Iris pigment epithelial cell (primary cell): ENCODE results near the gene MRTFB.
"Not testable (repeated sequence)": the region's sequence is repeated elsewhere in the genome, so short reads cannot be mapped to it uniquely, and the experiment has no call there.

Experiments
- DNase-seq: peaks from one replicate; pipeline ENCODE4 v3.0.0-alpha.2; 2011; ENCODE audit warnings: low read depth

The MRTFB gene, protein sequence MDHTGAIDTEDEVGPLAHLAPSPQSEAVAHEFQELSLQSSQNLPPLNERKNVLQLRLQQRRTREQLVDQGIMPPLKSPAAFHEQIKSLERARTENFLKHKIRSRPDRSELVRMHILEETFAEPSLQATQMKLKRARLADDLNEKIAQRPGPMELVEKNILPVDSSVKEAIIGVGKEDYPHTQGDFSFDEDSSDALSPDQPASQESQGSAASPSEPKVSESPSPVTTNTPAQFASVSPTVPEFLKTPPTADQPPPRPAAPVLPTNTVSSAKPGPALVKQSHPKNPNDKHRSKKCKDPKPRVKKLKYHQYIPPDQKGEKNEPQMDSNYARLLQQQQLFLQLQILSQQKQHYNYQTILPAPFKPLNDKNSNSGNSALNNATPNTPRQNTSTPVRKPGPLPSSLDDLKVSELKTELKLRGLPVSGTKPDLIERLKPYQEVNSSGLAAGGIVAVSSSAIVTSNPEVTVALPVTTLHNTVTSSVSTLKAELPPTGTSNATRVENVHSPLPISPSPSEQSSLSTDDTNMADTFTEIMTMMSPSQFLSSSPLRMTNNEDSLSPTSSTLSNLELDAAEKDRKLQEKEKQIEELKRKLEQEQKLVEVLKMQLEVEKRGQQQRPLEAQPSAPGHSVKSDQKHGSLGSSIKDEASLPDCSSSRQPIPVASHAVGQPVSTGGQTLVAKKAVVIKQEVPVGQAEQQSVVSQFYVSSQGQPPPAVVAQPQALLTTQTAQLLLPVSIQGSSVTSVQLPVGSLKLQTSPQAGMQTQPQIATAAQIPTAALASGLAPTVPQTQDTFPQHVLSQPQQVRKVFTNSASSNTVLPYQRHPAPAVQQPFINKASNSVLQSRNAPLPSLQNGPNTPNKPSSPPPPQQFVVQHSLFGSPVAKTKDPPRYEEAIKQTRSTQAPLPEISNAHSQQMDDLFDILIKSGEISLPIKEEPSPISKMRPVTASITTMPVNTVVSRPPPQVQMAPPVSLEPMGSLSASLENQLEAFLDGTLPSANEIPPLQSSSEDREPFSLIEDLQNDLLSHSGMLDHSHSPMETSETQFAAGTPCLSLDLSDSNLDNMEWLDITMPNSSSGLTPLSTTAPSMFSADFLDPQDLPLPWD

DNA sequence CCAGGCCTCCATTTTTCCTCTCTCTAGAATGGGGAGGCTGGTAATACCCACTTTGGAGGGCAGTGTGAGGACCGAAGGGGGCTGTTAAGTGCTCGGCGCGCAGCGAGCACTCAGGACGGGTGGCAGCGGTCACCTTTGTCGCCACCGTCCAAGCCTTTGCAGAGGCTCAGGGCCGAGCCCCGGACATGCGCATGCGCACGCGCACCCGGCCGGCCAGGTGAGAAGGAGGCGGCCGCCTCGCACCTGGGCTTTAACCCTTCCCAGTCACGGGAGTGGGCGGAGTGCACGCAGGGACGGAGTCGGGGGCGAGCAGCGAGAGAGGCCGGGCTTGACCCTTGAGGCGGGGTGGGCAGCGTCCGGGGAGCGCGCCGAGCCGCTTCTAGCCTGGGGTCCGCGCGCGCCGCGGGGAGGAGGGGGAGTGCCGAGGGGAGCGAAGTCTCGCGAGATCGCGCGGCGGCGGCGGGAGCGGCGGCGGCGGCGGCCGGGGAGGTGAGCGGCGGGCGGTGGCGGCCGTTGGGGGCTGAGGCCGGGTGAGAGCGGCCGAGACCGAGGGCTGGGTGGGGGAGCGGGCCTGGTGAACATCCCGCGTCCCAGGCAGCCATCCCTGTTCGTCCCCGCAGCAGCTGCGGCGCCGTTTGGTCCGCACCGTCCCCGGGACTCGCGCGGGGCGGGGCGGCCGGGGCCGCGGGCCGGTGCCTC lies at the start of gene MRTFB:
TSS of gene MRTFB (plus strand) at position 443 of the 699 bp plus-strand sequence. CDS start 69,288 bp downstream, outside the sequence.
- DNase-seq = peak; percentile 41

DNA sequence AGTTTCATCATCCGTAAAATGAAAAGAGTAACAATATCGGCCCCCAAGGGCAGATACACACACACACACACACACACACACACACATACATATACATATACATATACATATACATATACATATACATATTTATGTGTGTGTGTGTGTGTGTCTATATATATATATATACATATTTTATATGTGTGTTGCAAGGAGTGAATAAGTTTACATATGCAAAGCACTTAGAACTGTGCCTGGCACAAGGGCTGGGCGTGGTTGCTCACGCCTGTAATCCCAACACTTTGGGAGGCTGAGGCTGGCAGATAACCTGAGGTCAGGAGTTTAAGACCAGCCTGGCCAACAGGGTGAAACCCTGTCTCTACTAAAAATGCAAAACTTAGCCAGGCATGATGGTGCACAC lies 47.6 kb upstream of the MRTFB start:
- DNase-seq = not testable (repeated sequence)

DNA sequence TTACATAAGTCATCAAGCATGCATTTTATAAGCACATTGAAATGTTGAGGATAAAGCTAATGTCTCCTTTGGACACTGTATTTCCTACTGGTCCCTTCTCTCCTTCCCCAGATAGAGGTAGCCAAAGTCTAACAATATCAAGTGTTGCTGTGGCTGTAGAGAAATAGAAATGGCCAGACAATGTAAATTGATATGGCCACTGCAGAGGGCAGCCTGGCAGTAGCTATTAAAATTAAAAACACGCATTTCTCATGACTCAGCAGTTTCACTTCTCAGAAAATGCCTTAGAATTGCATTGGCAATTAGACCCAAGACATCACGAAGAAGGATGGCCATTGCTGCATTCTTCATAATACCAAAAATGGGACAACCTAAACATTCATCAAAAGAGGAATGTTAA lies 46.8 kb upstream of the MRTFB start:
- DNase-seq = peak; percentile 25

DNA sequence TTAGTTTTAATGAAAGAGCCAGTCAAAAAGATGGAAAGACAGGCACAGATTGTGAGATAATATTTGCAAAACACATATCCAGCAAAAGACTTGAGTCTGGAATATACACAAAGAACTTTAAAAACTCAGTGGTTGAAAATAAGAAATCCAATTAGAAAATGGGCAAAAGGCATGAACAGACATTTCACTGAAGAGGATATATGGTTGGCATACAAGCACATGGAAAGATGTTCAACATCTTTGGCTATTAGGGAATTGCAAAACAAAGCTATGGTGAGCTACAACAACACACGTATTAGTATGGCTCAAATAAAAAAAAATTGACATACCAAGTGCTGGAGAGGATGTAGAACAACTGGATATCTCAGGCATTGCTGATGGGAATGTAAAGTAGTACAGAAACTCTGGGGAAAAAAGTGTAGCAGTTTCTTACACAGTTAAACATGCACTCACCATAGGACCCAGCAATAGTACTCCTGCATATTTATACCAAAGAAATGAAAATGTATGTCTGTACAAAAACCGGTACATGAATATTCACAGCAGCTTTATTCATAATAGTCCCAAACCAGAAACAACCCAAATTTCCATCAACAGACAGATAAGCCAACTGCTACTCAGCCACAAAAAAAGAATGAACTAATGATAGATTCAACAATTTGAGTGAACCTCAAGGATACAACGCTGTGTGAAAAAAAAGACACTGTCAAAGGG lies 44.4 kb upstream of the MRTFB start:
- no peak for DNase-seq

DNA sequence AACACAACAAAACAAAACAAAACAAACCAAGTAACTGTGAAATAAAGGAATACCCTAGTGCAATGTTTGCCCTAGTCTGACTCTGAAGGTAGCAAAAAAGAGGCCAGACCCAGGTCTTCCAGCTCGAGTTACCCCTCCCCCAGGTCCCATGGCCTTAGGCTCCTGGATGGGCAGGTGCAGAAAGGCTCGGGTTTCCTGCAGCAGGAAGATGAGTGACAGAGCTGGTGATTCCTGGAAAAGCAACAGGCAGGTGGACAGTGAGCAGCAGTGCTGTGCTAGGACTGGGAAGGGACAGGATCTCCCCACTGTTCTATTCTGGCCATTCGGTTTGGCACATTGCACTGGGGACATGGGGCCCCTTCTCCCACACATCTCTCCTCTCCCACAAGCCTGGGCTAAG lies 42.9 kb upstream of the MRTFB start:
- DNase-seq = no peak

DNA sequence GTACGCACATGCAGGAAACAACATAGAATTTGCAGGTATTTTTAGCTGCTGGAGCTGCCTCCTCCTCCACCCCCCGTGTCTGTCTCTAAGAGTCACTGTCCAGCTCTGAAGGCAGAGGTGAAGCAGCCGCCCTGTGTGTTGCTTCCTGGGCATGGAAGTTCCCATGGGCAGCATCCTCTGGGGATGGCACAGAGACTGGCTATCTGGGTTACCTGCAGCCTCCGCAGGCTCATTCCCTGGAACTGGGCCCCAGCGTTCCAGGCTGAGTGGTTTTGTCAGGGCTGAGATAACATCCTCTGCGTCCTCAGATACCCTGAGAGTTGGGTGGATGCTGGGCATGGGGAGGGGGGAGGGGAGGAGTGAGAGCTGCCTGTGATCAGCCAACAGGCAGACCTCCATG lies 41.5 kb upstream of the MRTFB start:
- no peak for DNase-seq

DNA sequence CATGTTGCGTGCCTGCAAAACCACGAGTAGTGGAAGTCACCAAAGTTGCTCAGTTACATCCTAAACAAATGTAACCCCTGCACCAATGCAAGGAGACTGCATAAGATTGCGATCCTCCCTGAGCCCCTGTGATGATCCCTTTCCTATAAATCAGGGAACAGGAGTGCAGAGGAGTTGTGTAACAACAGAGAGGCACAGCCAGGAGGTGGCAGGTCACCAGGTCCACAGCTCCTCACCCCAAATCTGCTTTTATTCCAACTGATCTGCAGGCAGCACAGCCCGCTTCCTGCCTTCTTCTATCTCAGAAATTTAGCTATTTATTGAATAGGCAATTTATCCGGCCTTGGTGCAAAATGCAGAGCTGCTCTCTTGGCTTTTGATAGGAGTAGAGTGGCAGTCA lies 36.0 kb upstream of the MRTFB start:
- DNase-seq = no peak

DNA sequence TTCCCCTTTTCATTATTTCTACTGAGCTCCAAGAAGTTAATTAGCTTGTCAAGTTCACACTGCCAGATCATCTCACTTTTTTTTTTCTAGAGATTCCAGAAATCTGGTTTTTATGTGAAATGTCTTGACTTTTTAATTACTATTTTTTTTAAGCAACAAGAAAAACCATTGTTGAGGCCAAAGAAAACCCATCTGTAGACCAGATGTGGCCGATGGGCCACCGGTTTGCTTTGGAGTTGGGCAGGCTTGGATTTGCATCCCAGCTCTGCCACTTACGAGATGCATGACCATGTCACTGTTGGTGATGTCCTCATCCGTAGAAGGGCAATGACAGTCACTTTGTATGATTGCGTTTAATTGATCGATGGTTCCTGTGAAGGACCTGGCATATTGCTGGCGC lies 34.2 kb upstream of the MRTFB start:
- no peak for DNase-seq

DNA sequence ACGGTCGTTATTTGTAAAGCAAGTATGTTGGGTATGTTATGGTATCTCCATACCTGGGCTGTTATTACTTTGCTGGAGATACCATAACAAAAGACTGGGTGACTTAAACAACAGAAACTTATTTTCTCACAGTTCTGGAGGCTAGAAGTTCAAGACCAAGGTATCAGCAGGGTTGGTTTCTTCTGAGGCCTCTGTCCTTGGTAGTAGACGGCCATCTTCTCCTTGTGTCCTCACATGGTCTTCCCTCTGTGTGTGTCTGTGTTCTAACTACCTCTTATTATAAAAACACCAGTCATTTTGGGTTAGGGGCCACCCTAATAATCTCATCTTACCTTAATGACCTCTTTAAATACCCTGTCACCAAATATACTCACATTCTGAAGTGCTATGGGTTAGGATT lies 33.2 kb upstream of the MRTFB start:
- DNase-seq = no peak

DNA sequence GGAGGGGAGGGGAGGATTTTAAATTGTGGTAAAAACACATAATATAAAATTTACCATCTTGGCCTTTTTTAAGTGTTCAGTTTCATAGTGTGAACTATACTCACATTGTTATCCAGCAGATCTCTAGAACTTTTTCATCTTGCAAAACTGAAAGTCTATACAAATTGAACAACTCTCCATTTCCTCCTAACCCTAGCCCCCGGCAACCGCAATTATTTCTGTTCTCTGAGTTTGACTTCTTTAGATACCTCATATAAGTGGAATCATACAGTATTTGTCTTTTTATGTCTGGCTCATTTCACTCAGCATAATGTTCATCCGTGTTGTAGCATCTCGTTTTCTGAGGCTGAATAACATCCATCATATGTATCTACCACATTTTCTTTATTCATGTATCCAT lies 30.0 kb upstream of the MRTFB start:
- no peak for DNase-seq

DNA sequence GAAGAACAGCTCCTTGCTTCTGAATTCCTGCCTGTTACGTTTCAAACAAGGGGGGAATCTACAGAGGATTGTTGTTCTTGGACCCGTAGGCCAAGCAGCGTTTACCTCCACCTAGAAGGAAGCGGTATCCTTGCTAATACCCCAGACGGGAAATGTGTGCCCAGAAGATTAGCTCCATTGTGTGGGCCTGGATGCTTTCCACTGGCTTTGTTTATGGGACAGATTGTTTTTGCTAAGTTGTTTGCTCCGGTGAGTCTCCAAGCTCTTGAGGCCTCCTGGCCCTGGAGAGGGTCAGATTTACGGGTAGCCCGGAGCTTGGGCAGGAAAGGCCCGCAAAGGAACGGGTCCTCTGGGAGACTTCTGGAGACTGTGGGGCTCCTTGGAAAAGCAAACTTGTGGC lies 28.4 kb upstream of the MRTFB start:
- DNase-seq = no peak

DNA sequence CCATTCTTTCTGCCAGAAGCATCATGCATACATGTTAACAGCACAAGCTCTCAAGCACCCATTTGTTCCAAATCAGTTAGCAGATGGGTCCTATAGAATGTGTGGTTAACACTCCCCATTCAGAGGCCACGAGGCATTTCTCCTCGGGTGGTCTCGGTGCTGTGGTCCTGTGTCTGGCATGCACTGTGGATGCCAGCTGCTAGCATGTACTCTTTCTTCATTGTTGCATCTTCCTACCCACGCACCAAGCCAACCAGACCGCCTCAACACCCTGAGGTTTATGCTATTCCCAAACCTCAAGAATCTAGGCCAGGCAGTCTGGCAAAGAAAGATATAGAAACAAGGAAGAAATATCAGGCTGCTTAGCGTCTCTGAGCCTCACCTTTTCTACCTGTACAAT lies 27.8 kb upstream of the MRTFB start:
- no peak for DNase-seq

DNA sequence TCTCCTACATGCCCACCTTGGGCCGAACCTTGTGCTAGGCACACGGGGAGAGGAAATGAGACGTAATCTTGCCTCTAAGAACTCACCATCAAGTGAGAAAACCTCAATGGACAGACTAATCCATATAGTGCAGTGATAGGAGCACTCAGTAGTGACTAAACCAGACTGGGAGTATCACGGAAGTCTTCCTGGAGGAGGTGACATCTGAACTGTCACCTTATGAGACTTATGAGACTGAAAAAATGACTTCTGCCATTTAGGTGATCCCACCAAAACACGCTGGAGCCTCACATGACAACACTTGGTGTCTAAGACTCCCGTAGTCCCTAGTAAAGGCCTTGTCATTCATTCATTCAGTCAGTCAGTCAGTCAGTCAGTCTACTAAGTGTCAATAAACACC lies 27.3 kb upstream of the MRTFB start:
- DNase-seq = no peak

DNA sequence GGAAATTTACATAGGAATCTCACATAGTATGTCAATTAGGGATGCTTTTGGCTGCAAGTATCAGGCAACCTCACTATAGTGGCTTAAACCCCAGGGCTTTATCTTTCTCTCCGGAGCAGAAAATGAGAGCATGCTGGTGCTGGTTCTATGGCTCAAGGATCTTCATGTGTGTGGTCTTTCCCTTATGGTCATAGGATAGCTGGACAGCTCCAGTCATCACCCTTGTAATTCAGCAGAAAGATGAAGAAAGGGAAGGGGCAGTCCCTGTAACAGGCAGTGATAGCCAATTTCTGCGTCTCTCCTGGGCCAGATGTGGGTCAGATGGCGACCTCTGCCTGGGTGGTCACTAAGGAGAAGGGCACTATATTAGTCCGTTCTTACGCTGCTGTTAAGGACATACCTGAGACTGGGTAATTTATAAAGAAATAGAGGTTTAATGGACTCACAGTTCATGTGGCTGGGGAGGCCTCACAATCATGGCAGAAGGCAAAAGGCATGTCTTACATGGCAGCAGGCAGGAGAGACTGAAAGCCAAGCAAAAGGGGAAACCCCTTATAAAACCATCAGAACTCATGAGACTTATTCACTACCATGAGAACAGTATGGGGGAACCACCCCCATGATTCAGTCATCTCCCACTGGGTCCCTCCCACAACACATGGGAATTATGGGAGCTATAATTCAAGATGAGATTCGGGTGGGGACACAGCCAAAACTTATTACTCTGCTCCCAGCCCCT lies 23.8 kb upstream of the MRTFB start:
- DNase-seq = not testable (repeated sequence)

DNA sequence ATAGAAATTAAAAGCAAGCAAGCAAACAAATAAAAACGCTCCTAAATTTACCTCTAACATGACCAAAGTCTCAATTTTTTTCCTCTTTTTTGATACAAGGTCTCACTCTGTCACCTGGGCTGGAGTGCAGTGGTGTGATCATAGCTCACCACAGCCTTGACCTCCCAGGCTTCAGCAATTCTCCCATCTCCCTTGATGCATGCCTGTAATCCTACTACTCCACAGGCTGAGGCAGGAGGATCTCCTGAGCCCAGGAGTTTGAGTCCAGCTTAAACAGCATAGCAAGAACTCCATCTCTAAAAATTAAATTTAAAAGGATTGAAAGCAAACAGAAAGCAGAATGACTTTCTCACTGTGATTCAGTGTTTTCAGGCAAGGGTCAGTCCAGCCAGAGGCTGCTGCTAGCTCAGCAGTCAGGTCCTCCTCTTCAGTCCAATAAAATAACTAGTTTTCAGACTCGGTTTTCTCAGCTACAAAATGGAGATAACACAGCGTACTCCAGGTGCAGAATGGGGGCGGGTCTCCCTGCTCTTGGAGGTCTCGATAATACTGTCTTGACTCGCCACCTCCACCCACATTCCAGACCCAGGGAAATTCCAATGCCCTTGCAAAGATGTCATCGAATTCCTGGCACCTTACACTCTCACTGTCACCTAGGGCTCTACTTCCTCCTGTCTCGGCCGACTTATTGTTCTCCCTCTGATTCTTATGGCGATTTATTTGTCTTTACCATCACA lies 20.7 kb upstream of the MRTFB start:
- DNase-seq = peak; percentile 6

DNA sequence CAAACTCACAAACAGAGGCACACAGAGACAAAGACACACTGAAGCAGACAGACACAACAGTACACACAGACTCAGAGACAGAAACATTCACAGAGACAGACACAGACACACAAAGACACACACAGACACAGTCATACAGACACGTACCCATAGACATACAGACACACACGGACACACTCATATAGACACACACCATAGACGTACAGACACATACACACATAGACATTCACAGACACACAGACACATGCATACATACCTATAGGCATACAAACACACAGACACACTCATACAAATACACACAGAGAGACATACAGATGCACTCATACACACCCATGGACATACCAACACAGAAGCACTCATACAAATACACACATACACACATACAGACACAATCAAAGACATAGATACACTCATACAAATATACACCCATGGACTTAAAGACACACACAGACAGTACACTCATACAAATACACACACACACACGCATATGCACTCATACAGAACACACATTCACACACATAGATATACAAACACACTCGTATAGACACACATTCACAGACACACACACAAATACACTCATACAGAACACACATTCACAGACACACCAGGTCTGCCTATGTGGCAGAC lies 19.9 kb upstream of the MRTFB start:
- no peak for DNase-seq

DNA sequence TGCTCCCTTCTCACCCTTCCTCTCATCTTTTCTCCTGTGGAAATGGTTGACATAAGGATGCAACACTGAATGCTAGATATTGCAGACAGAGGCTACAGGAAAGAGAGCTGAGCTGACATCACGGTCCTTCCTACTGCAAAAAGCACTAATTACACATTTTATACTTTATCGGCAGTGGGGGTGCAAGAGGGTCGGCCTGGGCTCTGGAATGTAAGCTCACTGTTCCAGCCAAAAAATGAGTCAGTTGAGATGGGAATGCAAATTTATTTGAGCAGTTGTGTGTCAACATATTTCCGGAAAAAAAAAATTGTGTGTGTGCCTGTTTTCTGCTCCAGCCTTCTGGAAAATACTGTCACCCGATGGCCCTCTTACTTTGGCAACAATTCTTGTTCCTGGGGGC lies 14.1 kb upstream of the MRTFB start:
- DNase-seq = peak; percentile 23

DNA sequence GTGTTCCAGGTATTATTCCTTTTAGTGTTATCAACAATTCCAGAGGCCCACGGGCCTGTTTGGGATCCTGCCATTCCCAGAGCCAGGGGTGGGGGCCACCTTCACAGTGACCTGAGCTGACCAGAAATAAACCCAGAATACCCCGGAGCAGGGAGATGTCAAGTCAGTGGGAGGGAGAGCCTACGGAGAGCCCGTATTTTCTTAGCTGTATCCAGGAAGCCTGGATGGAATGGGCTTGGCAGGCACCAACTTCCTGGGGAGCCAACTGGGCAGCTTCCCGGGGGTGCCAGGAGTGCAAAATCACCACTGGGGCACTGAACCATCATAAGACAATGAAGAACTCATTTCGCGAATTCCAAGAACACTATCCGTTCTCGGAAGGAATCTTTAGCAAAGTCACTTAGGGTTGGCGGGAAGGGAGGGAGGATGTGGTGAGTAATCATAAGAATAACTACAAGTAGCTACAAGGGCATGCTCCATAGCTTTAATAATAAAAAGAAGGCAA lies 13.2 kb upstream of the MRTFB start:
- DNase-seq = no peak

DNA sequence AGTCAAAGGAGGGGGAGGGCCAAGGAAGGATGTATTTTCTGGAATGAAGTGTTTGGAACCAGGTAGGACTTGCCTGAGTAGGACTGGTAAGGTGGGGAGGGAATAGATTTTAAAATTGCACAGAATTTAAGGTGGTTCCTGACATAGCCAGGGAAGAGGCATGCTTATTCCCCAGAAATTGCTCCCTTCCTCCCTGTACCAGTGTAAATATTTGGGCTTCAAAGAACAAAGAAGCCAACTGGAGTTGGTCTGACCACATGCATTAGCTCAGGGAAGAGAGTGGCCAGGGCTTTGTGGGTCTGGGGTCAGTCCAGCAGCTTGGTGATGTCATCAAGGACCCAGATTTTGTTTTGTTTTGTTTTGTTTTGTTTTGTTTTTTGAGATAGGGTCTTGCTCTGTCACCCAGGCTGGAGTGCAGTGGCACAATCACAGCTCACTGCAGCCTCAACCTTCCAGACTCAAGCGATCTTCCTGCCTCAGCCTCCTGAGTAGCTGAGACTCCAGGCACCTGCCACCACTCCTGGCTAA lies 9.3 kb upstream of the MRTFB start:
- DNase-seq = no peak
